Activated CD8-positive, alpha-beta memory T cell treated with anti-CD3 and anti-CD28 coated beads for 36 hours (primary cell): ENCODE results near the gene FOXC2. TPM values are rescaled to one million over a fixed set of nuclear protein-coding genes. Genes with fewer than 3 reads are reported as not detected.

Experiments used
- CTCF ChIA-PET: fragments of 350-600 bp; sonication (Branson Sonifier 250); formaldehyde crosslinking; loops from one replicate; lab custom pipeline; 2021; ENCODE audit warnings: antibody characterized with exemption; lab: Charles Lee
- POLR2A ChIA-PET: fragments of 350-600 bp; sonication (Branson Sonifier 250); formaldehyde crosslinking; loops from one replicate; lab custom pipeline; 2021; ENCODE audit warnings: antibody characterized with exemption; lab: Charles Lee
- total RNA-seq, 2 experiments: library from RNA; stranded (reverse); gene quantifications; one replicate each; pipeline ENCODE4 v1.2.3, GENCODE V29; 2021

FOXC2 gene
- total RNA-seq, 2 experiments from 2014 or later: not detected

DNA sequence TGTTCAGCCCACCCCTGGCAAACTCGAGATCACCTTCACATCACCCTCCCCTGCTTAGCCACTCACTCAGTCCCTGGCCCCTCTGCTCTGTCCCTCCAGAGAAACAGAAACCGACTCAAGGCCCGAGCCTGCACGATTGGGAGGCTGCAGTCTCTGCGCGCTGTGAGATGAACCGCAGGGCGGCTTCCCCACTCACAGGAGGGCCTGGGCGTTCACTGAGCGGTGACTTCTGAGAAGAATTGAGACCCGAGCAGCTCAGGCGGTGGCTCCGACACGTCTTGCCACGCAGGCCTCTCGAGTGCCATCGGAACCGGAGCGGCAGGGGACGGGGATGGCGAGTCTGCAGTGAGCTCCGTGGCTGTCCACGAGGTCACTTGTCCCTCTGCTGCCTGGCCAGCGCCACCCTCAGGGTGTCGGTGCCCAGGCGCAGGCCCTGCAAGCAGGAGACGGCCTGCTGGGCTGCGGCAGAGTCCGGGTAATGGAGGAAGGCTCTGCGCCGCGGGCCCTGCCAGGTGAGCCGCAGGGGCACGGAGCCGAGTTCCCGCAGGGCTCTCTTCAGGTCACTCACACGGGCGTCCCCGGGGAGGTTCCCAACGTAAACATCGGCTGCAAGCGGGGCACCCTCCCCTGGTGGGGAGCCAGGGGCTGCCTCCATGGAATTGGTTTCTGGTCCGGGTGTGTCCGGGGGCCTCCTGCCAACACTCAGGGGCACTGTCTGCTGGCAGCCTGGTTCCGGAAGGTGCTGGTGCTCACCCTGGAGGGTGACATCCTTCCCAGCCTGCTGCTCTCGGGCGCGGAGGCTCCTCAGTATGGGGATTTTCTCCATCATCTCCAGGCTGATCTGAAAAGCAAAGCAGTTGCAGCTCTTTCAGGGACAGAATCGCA, 34.7 kb upstream of the FOXC2 start:
- ChIA-PET CTCF (no interaction called here), POLR2A (no interaction called here)

DNA sequence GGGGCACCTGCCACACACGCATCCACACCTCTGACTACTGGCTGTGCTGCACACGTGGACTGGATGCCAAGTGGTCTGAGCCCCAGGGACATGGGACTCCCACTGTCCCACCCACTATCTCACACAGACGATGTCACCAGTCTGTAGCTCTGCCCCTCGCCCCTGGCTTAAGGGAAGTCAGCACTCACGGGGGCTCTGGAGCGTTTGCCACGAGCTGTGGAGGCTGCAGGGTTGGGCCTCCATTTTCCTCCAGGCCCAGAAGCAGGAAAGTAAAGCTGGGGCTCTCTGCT, 34.2 kb upstream of the FOXC2 start:
- POLR2A ChIA-PET: no interaction called here
- CTCF ChIA-PET: no interaction called here

DNA sequence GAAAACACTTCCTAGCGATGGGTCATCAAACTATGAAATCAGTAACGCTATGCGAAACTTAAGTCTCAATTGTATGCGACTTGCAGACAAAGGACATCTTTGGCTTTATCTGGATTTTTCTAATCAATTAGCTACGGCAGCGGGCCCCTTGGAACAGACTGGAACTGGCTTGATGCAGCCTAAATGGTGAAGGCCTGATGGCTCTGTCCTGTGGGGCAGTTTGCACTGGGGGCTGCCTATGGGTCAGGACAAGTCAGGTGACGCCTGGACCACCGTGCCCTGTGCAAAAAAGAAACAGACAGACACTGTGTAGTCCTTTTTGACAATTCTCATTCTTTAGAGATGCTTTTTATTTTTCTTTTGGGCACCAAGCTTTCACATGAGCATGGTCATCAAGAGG, 33.6 kb upstream of the FOXC2 start:
- ChIA-PET CTCF (no interaction called here), POLR2A (no interaction called here)

DNA sequence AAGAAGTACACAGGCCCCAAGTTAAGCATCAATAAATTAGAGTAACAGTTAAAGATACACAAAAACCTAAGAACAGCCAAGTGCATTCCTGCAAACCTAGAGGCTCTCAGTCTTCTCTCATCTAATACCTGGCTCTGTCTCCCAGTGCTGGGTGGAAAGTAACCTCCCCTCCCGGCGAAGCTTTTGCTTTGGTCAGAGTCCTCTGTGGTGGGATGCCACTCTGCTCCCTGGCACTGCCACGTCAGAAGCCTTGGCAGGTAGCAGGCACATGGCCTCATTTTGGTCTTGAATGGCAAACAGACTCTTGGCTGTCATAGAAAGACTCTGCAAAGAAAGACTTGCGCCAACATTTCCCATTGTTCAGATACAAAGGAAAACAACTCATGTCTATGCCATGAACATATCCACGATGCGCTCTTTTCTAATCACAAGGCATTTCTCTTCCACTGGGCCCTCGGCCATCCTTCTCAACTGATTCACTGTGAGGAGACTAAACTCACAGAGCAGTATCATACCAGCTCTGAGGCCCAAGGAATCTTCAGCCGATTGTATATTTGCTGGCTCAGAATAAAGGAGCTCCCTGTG, 32.8 kb upstream of the FOXC2 start:
- POLR2A ChIA-PET: no interaction called here
- CTCF ChIA-PET: no interaction called here

DNA sequence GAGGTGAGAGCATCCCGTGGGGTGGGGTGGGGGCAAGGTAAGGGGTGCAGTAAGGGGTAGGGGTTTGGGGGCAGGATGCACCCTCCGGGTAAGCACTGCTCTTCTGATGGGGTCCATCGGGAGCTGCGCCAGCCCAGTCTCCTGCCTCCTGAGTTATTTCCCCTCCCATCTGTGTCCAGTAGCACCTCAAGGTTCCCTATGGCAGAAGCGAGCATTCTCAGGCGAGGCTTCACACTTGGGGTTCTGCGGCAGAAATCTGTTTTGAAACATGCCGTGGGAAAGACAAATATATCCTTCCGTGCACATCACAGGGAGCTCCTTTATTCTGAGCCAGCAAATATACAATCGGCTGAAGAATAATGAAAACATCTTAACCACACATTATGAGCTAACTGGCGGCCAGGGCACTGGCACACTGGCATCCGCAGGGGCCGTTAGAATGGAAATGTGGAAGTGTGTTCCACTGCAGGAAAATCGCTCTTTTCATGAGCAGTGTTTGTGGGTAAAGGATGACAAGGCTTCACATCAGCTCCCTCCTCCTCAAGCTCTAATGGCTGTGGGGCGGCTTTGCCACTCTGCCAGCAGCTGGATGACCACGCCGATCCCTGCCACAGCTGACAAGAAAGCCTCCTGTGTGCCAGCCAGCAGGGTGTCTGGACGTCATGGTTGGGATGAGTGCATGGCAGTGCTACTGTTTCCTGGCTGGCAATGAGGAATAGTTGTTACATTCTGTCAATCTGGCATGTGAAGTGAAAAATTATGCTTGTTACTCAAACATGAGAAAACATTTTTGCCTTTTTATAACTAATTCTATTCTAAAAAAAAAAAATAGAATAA, 31.6 kb upstream of the FOXC2 start:
- CTCF ChIA-PET: no interaction called here
- POLR2A ChIA-PET: no interaction called here

DNA sequence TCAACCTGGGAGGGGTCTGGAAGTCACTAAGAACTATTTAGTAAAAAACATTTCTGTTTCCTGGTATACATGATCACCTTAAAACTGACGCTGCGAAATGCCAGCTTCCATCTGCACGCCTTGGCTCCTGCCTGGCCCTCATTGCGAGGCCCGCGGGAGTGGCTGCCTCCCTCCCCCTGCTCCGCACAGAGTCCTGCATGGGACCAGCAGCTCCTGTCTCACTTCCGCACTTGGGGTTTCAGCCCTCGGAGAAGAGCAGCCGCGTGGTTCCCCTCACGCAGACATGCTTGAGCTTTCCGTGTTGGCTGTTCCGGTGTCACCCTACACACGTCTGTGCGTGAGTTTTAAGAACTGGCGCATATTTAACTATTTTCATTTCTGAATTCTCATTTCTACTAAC, 30.0 kb upstream of the FOXC2 start:
- ChIA-PET CTCF (interaction anchor here (1.2 kb wide), 1 partner anchor 19 kb away, joined by 3 read pairs; no protein-coding TSS in a partner anchor), POLR2A (no interaction called here)

DNA sequence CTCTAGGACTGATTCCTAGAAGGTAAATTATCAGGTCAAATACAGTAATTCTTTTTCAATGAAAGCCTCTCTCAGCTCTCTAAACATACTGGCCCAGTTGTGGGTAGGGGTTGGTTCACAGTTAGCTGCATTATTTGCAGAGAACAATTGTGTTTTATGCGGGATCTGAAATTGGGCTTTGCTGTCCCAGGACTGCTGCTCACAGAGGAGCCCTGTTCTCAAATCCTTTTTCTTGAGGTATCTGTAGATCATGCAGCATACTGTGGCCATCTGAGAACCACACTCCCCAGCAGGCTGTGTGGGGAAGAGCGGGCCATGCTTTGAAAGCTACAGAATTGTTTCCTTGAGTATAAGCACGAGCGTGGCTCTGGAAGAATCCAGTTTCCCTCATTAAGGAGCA, 29.1 kb upstream of the FOXC2 start:
- ChIA-PET CTCF (no interaction called here), POLR2A (no interaction called here)

DNA sequence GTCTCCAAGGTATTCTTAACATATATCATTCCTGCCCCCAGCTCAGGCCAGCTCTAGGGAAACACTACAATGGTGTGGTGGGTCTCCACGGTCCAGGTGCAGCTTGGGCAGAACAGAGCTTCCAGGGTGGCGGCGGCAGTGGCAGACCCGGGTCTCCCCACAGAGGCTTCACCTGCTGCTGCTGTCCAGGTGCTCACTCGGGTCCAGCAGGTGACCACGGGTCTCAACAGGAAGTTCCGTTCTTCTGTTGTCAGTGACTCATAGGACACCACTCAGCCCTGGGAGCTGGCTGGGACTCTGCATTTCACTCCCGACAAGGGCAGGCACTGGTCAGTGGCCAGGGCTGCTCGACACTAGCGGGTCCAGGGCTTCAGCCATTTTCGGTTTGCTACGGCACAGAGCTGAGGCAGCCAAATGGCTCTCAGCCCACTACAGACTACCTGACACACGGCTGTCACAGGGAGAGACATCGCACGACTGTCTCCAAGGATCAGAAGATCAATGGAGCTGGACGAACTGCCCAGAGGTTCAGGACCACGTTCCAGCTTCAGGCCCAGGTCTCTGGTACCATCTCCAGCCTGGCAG, 28.3 kb upstream of the FOXC2 start:
- POLR2A ChIA-PET: no interaction called here
- CTCF ChIA-PET: no interaction called here

DNA sequence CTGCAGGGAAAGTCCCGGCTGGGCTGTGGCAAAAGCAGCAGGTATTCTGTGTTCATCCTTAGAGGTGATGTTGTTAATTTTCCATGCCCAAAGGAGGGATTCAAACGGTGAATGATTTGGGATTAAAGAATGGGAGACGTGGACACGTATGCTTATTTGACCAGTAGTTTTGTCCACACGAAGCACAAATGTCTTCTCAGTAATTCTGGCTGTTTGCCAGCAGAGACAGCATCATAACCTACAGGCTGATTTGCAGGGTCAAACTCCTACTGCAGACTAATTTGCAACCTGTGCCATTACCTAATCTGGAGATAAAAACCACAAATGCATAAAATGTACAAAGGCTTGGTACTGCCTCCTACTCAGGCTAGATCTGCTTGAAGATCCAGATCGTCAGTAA, 25.7 kb upstream of the FOXC2 start:
- ChIA-PET CTCF (interaction anchor here (1.3 kb wide), 1 partner anchor 24 kb away, joined by 3 read pairs; no protein-coding TSS in a partner anchor), POLR2A (no interaction called here)

DNA sequence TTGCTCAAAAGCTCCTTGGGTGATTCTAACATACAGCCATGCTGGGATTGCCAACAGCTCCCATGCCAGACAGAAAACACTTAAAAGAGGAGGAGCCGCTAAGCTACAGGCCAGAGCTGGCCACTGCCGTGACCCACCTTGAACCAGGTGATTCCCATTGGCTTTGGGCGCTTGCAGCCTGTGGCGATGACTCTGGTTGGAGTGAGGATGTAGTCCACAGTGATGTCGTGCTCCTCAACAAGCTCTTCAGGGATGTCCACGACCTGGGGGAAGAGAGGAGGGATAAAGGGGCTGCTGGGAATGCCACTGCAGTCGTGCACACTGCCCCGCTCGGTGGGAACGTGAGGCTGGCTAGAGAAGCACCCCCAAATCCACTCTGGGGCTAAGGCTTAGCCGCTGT, 25.1 kb upstream of the FOXC2 start:
- POLR2A ChIA-PET: no interaction called here
- CTCF ChIA-PET: interaction anchor here (1.3 kb wide), 1 partner anchor 23 kb away, joined by 3 read pairs; no protein-coding TSS in a partner anchor

DNA sequence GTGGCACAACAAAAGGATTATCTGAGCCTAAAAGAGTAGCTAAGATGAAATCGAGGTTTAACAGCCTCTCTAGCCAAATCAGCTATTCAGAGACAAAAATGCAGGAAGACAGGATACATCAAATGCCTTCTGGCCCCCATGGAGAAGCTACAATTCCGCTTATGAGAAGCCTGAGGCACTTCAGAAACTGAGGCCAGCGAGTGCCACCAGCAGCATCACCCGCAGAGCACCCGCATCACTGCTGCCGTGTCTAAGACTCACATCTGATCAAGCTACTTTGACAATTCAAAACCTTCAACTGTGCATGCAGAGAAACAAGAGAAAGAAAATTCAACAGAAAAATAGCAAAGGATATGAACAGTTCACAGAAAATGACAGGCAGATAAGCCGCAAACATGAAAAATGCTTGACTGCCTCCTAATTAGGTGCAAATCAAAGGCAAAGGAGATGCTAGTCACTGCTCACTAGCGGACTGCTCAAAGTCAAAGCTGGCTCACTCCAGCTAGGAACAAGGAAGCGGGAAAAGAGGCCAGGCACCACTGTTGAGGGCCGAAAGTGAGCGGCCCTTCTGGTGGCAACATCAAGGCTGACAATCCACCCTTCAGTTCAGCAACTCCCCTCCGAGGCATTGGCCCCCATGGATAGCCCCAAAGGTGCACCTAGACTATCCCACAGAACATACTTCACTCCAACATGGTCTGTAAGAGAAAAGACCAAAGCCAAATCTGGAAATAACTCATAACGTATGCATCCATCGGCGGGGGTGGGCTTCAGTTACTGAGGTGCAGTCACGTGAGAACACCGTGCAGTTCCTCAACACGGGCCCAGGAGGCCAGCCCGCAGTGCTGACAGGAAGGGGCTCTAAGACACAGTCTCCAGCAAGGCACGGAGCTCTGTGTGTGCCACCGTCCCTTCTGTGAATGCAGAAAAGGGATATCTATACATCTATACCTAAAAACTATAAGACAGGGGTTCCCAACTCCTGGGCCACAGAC, 23.6 kb upstream of the FOXC2 start:
- CTCF ChIA-PET: no interaction called here
- POLR2A ChIA-PET: no interaction called here

DNA sequence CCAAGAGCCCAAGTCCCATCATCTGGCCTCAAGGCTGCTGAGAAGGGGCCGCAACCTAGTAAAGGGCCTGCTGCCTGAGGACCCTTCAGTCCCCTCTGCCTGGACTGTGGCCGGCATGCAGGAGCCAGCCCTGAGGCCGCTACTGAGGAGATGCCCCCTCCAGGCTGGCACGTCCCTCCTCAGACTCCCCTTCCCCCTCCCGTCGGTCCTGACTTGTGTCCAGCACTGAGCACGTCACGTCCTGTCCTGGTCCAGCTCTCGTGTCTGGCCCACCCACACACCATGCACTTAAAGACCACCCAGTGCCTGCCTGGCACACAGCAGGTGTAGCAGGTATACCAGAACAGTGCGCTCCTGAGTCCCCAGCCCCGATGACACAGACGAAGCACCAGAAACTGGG, 21.1 kb upstream of the FOXC2 start:
- ChIA-PET CTCF (no interaction called here), POLR2A (no interaction called here)

DNA sequence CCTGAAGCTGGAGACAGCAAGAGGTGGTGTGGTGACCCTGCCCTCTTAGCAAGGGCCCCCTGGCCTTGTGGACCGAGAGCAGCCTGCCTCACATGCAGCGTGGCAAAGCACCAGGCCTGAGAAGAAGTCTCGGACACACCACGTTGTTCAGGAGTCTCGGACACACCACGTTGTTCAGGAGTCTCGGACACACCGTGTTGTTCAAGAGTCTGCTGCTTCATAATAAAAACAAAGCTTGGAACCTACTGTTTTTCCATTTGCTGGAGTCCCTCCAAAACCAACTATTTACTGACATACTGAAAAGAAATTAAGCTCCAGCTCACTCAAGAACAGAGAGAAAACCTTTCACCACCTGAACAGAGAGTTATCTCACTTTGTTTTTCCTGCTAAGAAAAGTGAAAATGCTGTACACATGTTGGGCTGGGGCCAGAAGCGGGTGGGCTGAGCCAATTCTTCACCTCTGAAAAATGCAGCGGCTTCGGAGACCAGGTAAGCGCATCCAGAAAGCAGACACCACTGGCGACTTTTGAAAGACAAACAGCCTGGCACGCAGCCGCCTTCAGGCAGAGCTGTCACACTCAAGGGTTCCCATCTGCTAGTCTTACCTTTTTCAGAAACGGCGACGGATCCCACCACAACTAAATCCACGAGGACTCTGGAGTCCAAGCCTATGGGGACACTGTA, 20.5 kb upstream of the FOXC2 start:
- CTCF ChIA-PET: no interaction called here
- POLR2A ChIA-PET: no interaction called here

DNA sequence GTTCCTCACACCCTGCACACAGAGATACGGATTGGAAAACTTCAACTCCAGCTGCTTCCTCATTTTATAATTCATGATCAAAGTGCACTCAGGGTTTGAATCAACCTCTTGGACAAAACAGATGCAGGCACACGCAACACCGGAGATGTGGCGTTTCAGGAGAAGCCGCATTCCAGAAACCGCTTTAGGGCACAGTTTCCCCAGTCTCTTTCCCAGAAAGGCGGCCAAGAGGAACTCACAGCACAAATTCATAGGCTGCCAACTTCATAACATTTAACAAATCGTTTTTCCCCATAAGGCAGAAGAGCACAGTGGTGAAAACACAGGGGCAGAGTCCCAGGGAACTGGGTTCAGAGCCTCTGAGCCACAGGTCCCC, 20.0 kb upstream of the FOXC2 start:
- ChIA-PET POLR2A (no interaction called here), CTCF (no interaction called here)

DNA sequence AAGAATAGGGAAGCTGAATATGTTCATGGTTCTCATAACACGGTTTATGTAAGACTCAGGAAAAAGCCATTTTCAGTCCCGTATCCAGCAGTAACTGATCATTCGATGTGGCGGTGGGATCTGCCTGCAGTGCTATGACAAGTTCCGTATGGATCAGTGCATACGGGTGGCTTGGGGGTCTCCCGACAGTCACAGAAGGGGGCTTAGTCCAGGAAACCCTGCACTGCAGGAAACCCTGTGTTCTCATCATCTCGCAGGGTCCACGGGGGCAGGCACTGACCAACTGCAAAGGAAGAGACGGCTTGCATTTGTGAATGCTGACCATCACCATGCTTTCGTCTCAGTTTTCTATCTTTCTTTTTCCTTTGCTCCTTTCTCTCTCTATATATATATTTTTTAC, 19.3 kb upstream of the FOXC2 start:
- ChIA-PET POLR2A (no interaction called here), CTCF (no interaction called here)

DNA sequence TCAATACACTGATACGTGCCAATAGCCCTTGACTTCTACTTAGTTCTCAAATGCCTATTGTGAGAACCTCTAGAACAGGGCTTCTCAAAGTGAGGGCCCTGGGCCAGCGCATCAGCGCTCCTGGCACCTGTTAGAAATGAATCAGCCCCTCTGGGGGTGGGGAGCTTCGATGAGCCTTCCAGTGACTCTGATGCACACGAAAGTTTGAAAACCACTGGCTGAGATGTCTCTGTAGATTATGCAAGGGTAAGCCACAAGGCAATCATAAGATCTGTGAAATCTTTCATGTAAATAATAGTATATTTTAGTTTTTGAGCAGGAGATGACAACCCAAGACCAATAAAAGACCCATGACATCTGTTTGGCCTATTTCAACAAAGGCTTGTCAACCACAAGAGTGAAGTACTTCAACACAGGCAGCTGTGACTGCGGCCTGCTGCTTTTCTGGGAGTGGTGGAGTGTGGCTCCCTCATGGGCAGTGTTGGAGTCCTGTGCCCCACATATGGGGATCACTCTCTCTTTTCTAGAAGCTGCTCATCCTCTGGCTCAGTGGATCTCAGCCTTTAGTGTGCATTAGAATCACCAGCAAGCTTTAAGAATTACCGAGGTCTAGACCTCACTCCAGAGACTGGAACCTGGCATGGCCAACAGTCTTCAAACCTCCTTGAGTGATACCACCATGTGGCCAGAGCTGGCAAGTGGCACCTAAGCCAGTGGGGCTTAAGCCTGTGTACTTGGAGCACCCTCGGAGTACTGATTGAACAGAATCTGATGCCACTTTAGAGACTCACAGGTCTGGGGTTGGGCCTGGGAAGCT, 17.3 kb upstream of the FOXC2 start:
- ChIA-PET POLR2A (no interaction called here), CTCF (interaction anchor here (1.3 kb wide), 1 partner anchor 15 kb away, joined by 5 read pairs; no protein-coding TSS in a partner anchor)

DNA sequence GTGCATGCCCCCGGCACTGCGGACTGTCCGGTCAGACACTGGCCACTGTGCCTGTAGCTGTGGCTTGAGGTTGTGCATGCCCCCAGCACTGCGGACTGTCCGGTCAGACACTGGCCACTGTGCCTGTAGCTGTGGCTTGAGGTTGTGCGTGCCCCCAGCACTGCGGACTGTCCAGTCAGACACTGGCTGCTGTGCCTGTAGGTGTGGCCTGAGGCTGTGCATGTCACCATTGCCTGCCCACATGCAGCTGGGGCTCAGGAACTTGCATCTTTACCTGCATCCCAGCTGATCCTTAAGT, 16.8 kb upstream of the FOXC2 start:
- ChIA-PET POLR2A (no interaction called here), CTCF (interaction anchor here (0.6 to 1.3 kb wide), 2 partner anchors 13 to 15 kb away, joined by 3 to 5 read pairs; no protein-coding TSS in a partner anchor)

DNA sequence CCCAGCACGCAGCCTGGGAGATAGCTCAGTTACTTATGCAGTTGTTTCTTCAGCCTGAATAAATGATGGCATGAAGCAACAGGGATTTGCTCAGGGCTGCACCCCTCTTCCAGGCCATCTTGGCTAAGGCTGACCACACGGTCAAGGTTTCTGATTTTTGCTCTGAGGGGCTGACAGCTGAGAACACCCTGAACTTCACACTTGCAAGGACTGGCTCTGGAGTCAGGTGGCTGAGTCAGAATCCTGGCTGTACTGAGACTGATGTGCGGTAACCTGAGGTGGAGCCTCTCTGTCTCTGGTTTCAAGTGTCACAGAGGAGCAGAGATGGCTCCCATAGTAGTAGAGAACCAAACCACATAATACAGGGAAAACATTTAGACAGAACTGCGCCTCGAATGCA, 16.3 kb upstream of the FOXC2 start:
- CTCF ChIA-PET: interaction anchor here (0.6 to 1.3 kb wide), 2 partner anchors 12 to 14 kb away, joined by 3 to 5 read pairs; no protein-coding TSS in a partner anchor
- POLR2A ChIA-PET: no interaction called here
